Fibroblast of the aortic adventitia (primary cell): ENCODE measurements around the gene SOX9. TPM values are rescaled to one million over a fixed set of nuclear protein-coding genes. Genes with fewer than 3 reads are reported as not detected.

Experiments used
- DNase-seq: peaks from one replicate; pipeline ENCODE4 v3.0.0-alpha.2; 2010; ENCODE audit warnings: low read depth
- H3K4me3 ChIP-seq: 2 replicates; pipeline ENCODE4 v1.5.1; 2011; ENCODE audit warnings: low read depth, mild to moderate bottlenecking, control low read depth, low read length, moderate library complexity
- total RNA-seq: library from RNA; depleted of rRNA; stranded (reverse); fragments of >200 nt; gene quantifications from 2 replicates; pipeline ENCODE4 v1.2.3, GENCODE V29; 2012; ENCODE audit warnings: low replicate concordance
- TF ChIP-seq, protein P1 (sequence below): IDR thresholded peaks from 2 replicates; pipeline ENCODE4 v1.5.1; 2011; ENCODE audit warnings: mild to moderate bottlenecking, low read length, control low read depth, inconsistent platforms; ENCODE audit not compliant: insufficient read depth

SOX9 gene
- total RNA-seq, 1 donor = 2.1 TPM

DNA sequence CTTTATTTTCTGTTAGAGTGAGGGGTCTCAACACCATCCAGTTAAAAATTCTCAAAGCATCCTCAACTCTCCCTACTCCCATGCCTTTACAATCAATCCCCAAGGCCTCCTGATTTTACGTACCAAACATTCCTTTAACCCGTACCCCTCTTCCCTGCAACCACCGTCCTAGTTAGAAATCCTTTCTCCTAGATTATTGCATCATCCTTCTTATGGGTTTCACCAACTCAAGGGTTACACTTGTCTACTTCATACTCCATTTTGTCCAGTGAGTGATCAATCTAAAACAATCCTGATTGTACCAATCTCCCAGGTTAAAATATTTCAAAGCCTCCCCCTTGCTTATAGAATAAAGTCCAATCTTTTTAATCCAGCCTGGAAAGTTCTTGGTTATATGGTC is 24.7 kb downstream of the SOX9 start:
- TF ChIP-seq, protein P1, sequence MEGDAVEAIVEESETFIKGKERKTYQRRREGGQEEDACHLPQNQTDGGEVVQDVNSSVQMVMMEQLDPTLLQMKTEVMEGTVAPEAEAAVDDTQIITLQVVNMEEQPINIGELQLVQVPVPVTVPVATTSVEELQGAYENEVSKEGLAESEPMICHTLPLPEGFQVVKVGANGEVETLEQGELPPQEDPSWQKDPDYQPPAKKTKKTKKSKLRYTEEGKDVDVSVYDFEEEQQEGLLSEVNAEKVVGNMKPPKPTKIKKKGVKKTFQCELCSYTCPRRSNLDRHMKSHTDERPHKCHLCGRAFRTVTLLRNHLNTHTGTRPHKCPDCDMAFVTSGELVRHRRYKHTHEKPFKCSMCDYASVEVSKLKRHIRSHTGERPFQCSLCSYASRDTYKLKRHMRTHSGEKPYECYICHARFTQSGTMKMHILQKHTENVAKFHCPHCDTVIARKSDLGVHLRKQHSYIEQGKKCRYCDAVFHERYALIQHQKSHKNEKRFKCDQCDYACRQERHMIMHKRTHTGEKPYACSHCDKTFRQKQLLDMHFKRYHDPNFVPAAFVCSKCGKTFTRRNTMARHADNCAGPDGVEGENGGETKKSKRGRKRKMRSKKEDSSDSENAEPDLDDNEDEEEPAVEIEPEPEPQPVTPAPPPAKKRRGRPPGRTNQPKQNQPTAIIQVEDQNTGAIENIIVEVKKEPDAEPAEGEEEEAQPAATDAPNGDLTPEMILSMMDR = no peak
- H3K4me3 ChIP-seq = no peak overlapping the region

DNA sequence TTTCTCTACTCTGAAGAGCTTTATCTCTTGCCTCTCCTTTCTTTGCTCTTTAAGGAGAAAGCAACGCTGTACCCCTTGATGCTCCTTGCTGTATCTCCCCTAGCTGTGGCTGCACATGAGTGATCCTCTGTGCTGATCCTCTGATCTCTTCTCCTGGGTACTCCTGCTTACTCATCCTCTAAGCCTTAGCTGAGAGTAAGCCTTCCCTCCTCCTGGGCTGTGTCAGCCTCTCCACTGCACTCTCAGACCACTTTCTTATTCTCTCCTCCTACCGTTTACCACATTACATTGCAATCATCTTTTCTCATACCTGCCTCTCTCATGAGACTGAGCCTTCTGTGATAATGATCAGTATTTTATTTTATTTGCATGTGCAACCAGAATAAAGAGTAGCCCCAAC is 25.1 kb downstream of the SOX9 start:
- TF ChIP-seq, protein P1 = no peak
- DNase-seq = no peak
- no peak overlapping the region for H3K4me3 ChIP-seq

More for the DNA sequence above, 24.7 kb downstream of the SOX9 start:
- no peak for DNase-seq

DNA sequence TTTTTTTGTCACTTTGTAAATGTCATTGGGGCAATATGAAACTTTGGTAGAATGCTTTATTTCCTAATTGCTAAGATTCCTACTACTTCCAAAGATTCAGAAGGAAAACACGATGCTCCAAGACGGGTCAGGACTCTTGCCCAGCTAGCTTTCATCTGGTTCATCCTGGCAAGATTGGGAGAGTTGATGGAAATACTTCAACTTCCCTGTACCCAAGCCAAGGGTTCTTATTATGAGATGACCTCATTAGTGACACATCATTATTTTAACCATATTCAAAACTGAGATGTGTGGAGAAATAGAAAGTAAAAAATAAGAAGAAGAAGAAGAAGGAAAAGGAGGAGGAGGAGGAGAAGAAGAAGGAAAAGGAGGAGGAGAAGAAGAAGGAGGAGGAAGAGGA is 25.6 kb downstream of the SOX9 start:
- TF ChIP-seq, protein P1 = no peak
- DNase-seq = no peak
- H3K4me3 ChIP-seq = no peak overlapping the region

DNA sequence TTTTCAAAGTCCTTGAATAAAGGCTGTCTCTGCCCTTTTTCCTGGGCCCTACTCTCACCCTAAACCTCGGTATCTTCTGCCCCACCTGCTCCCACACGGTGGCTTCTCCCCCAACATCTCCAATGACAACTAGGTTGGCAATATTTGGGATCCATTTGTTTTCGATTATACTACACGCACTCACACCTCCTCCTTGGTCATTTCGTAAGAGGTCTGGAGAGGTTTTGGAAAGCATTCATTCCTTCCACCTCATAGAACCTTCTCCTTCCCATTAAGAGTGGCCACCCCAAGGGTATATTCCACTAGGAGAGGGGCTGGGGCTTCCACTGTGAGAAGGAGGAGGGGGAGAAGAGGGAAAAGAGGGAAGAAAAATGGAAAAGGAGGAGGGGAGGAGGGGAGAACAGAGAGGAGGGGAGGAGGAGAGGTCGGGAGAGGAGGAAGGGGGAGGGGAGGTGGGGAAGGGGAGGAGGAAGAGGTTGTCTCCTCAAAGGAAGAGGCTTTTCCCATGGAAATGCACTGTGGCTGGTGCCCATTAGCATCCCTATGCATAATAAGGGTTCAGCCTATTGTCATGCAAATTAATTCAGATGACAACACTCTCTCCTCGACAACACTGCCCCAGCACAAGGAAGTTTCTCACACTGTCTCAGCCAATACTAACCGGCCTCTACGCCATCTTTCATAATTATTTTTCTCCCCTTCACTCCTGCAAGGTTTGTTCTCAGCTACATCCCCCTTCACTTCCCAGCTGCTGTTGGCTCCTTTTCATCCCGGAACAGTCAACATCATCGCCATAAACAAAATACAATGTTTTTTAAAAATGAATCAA is 30.0 kb downstream of the SOX9 start:
- TF ChIP-seq, protein P1 = no peak
- DNase-seq = no peak
- H3K4me3 ChIP-seq = no peak overlapping the region

DNA sequence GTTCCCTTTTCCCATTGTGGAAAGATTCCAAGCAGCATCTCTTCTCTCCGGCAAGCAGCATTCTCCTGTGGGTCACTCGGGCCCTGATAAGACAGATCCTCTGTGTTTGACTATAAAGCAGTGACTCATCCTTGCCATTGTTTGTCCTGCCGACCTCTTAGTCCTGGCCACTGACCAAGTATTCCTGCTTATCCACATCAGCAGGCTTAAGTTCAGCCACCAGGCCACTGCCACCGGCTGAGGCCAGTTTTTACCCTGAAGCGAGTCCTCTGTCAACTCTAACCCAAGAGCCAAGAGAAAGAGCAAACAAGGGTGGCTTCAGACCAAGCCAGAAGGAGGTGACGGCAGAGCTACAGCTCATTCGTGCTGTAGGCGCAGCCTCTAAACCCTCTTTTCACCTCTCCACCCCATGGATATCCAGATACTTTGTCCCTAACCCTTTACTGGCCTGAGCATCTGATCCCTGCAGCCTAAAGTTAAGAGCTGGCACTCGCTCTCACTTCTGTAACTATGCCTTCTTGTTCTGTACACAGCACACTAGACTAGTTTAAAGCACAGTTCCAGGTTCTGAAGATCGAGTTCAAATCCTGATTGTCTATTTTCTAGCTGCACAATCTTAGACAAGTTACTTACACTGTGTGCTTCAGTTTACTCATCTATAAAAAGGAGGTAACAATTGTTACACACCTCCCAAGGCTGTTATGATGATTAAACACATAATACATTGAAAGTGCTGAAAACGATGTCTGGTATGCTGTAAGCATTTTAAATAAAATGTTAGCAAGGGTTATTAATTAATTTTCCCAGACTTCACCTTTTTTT is 31.0 kb downstream of the SOX9 start:
- peak; percentile 64 for DNase-seq
- H3K4me3 ChIP-seq = no peak overlapping the region
- TF ChIP-seq, protein P1 = no peak

DNA sequence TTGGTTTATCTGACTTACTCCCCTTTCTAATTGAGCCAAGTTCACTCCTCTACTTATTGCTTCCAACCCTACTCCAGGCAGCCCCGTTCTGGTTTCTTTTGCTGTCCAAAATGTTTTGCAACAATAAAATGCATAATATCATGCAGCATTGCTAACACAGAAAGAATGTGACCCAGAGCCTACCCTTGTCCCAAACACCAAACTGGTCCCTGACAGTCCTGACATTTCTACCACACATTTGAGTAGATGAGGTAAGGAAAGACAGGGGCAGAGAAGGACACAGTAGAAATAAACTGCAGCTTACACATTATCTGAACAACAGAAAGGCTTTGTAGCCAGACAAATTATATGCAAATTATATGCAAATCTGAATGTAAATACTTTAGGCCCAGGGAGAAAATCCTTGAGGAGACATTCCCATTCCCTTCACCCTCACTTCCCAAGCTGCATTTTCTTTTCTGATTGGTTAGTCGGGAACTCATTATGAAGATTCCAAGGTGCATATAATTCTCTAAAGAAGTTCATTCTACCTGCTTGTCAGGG is 31.6 kb downstream of the SOX9 start:
- peak; percentile 13 for DNase-seq

More for the DNA sequence above, 31.6 kb downstream of the SOX9 start:
- TF ChIP-seq, protein P1 = no peak
- H3K4me3 ChIP-seq = no peak overlapping the region
